GM10847 (cell line): ENCODE results near the gene C20orf173.

Experiments used
- POLR2A ChIP-seq: IDR thresholded peaks from 2 replicates; pipeline ENCODE4 v1.6.1; 2011; ENCODE audit not compliant: insufficient read length; ENCODE audit errors: extremely low read depth

C20orf173 gene, protein sequence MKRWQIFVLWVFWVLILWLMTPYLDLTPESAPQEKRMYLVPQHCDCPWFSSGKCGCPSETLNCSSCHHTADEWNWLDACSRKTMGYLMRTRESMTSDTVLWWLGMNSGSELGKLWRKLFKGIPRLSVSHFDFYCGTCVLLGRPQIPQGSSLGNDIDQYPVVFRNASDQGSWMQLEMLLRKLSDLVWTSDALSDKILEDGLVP

DNA sequence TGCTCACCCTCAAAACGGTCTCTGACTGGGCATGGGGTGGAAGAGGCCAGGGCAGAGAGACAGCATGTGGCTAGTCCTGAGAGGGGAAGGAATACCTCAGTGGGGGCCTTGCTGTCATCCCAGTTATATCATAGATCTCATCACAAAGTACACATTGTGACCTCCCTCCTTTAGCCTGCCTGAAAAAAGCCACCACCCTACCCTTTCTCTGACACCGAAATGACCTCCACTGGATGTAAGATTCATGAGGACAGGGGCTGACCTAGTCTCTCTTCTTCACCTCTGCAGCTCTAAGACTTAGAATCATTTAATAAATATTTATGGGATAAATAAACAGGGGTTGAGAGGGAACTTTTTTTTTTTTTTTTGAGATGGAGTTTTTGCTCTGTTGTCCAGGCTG, at the start of gene C20orf173:
Gene C20orf173 (minus strand): TSS at position 101 of the 400 bp plus-strand sequence. CDS start 279 bp downstream, outside the sequence.
- TF ChIP-seq POLR2A = no peak

DNA sequence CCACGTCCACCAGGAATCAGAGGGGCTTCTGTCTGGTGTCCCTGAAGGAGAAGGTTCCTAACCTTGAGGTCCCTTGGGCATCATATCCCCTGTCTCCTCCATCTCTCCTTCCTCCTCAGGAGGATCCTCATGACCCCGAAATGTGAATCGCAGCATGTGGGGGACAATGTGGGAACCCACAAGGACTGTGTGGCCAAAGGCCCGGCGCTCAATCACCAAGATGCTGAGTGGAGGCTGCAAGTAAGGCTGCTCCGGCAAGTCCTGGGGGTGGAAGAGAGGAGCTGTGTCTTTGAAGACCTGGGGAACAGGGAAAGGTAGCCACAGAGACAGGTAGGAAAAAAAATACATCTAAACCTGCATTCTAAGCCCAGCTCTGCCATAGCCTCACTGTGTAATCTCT, 49.7 kb upstream of the C20orf173 start:
- no peak for TF ChIP-seq POLR2A

DNA sequence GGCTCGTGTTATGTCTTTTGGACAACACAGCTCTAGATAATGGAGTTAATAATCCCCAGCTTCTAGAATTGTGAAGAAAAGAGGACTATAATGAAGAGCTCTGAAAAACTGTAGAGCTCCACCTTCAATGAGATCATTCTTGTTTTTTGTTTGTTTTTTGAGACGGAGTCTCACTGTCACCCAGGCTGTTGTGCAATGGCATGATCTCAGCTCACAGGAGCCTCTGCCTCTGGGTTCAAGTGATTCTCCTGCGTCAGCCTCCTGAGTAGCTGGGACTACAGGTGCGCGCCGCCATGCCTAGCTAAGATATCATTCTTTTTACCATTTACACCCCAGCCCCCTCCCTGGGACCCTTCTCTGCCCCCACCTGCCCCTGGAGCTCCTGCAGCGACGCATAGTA, 49.0 kb upstream of the C20orf173 start:
- TF ChIP-seq POLR2A = no peak

DNA sequence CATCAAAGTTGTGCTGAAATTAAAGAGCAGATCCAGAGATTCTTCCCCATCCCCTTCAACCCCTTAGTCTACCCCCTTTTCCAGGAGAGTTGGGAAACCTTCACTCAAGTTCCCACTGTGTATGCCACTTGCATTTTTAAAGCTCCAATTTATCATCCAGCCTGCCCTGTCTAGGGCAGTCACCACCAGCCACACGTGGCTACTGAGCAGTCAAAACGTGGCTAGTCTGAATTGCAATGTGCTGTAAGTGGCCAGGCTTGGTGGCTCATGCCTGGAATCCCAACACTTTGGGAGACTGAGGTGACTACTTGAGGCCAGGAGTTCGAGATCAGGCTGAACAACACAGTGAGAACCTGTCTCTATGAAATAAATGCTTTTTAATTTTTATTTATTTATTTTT, 47.4 kb upstream of the C20orf173 start:
- no peak for TF ChIP-seq POLR2A

DNA sequence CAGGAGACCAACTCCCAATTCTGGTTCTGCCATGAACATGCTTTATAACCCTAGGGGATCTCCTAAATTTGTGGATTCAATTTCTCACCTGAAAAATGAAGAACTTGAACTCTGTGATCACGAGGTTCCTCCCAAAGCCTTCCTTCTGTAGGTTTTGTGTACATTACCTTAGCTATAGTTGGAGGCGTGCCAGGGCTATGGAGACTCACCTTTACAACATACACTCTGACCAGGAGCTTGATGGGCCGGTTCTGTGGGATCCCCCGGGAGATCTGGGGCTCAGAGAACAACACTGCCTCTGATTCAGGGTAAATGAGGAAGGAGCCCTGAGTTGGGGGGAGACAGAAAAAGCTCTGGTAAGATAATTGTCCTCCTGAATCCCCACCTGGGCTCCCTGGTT, 46.5 kb upstream of the C20orf173 start:
- no peak for TF ChIP-seq POLR2A

DNA sequence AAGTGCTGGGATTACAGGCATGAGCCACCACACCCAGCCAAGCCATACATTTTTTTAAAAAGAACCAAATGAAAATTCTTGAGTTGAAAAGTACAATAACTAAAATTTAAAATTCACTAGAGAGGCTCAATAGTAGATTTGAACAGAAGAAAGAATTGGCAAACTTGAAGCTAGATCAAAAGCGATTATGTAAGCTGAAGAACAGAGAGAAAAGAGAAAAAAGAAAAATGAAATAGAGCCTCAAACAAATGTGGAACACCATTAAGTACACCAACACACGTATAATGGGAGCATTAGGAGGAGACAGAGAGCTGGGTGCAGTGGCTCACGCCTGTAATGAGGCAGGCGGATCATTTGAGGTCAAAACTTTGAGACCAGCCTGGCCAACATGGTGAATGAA, 43.4 kb upstream of the C20orf173 start:
- TF ChIP-seq POLR2A = no peak

DNA sequence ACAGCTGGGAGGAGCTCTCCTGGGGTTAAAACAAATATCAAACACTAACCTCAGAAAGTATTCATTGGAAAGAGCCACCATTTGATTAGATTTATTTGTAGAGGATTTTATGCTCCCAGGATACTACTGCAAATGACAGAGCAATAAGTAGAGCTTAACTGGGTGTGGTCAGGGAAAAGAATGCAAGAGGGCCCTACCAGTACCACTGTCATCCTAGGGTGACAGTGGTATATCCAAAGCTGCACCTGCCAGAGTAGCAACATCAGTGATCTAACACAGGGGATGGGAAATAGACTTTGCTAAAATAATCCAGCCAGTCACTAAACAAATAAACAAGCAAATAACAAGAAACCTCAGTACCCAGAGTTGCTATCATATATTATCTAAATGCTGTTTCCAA, 42.1 kb upstream of the C20orf173 start:
- TF ChIP-seq POLR2A = no peak

DNA sequence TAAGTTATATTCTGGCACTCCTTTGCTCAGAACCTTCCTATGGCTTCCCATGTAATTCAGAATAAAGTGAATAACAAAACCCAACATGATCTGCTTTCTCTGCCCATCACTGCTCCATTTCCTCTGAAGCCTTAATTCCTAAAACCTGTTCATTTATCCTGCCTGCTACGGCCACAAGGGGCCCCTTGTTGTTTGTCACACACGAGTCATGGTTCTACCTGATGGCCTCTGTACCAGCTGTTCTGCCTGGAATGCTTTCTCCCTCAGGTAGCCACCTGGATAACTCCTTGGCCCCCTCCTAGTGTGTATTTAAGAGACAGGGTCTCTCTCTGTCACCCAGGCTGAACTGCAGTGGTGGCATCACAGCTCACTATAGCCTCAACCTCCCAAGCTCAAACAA, 39.2 kb upstream of the C20orf173 start:
- TF ChIP-seq POLR2A = no peak

DNA sequence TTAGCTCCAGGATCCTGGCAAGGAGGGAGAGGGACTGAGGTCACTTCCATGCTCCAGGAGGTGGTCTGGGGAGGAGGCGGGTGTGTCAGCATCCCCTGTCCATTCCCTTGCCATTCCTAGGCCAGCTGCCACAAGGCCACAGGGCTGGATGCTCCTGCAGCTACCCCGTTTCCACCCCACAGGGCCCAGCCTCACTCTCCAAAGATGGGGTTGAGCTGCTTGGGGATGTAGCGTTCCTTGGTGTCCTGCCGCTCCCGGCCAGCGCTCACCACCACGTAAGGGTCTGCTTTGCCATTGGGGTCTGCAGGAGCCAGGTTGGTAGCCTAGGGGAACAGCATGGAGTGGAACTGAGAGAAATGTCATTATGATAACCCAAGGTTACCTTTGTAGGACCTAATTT, 35.5 kb upstream of the C20orf173 start:
- no peak for TF ChIP-seq POLR2A

DNA sequence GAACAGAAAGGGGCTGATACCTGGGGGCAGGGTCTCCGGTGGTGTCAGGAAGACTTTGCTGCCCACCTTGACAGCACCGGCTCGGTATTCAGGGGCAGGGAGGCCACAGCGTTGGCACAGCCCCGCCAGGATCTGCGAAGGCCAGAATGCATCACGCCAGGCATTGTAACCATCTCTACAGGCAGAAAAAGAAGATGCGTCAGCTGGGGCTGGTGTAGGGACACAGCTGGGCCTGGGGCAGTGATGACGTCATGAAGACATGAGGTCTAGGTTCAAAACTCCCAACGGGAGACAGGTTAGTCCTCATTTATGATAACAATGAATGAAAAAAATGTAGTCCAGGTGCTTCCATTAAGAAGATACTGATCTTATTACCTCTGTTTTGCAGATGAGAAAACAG, 34.4 kb upstream of the C20orf173 start:
- no peak for TF ChIP-seq POLR2A

DNA sequence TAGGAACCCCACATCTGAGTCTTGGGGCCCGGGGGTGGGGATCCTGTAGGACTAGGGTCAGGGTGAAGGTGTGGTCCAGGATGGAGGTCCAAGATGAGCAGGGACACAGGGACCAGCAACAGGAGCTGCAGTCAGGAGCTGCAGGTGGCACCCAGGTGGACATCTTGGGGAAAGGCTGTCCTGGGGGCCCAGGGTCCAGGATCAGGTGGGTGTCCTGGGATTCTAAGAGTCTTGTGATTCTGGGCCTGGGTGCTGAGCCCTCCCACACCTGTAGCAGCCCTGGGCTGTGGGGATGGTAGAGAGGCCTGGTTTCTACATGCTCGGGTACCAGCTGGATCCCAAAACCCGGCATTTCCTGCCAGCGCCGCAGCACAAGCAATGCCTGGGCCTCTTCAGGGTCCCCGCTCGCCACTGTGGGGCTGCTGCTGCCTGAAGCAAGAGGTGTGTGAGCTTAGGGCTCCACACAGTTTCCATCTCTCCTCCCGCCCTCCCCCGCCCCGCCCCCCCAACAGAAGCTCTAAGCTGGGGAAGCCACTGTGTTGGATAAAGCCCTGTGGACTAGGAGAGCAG, 33.2 kb upstream of the C20orf173 start:
- no peak for TF ChIP-seq POLR2A

DNA sequence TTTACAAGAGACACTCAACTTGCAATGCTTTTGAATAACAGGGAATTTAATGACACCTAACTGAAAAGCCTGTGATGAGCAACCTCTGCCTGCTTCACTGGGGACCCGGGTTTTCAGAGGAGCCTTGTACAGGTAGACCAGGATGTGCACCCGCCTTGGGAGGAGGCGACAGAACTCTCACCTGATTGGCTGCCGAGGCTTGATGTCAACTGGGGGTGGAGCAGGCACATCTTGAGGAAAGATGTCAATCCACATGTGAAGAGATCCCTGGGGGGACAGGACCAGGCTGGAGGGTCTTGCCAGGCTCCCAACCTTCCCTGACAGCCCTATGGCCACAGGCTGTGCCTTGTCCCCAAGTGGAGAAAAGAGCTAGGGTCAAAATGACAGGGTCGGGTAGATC, 32.2 kb upstream of the C20orf173 start:
- no peak for TF ChIP-seq POLR2A

DNA sequence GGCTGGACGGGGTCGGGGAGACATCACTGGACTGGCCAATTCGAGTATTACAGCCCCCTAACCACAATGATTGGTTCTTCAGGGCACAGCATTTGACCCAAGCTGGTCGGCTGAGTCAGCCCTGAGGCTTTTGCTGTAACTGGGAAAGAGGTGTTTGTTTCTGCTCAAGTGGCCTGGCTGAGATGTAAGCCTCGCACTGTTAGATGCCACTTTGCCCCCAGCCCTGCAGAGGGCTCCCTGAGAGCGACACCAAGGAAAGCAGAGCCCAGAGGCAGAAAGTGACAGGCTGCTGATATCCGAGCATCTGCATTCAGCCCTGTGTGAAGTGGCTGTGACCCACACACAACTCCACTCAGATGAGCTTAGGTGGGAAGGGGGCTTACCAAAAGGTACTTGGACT, 31.8 kb upstream of the C20orf173 start:
- TF ChIP-seq POLR2A = no peak

DNA sequence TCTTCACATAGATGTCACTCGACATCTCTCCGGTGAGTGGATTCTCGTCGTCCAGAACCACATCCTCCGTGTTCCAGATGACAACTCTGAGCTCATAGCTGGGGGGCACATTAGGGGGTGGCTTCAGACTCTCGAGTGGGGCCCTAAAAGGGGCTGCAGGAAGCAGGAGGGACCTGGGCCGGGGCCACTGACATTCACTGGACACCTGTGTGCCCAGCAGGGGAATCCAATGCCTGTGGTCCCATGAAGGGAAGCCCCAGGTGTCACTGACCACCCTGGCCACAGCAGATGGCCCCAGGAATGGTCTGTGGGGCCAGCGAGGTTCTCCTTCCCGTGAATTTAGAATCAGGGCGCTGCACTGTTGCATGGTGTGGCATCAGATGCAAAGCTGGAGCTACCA, 31.1 kb upstream of the C20orf173 start:
- TF ChIP-seq POLR2A = no peak

DNA sequence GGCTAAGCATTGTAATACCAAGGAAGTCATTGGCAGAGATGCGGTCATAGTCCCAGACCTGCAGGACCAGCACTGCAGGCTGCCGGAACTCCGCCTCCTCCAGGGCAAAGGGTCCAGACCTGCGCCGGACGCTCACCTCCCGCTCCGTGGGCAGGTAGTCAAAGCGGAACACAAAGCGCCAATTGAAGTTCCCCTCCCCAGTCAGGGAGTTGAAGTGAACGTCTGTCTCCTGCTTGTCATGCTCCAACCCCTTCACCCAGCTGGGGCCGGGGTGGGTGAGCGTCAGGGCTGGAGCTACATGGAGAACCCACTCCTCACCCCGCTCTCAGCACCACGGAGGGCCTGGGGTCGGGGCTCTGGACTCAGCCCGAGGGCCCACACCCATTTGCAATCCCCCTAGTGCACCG, 30.7 kb upstream of the C20orf173 start:
- no peak for TF ChIP-seq POLR2A

DNA sequence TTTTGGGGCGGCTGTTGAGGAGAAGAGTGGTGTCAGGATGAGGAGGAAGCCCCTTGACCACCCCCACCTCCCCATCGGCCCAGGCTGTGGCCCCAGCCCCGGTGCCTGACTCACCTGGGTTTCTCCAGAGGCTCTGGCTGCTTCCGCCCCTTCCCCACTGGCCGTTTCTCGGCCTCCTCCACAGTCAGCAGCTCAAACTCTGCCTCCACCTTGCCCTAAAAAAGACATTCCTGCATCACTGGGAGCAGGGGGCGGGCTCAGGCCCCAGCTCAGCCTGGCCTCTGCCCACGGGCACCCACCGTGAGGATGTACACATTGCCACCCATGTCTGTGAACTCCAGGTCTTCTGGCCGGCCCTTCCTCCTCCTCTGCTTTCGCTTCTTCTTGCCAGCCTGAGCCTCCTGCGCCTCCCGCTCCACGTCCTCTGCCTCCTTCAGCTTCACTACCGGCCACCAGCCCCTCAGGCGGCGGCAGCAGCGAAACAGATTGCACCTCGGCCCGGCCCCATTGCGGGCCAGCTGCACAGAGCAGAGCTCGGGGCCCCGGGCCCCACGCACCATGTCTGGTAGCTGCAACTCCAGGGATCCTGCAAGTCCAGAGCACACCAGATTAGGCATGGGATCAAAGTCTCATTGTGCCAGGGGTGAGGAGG, 29.7 kb upstream of the C20orf173 start:
- no peak for TF ChIP-seq POLR2A

DNA sequence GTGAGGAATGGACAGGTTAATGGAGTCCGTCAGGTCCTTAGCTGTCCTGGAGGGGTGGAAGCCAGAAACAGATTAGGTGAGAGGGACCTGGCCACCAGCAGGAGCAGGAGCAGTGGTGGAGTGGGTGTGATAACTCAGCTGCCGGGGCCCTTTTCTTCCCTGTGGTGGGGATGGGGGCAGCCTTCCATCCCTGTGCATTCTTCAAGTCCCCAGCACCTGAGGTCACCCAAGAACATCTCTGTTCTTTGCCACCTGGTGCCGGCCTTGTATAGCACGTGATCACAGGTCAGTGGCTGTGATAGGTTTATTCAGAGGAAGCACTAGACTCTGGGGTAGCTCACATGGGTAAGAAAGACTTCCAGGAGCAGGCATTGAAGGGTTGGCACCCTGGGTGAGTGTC, 29.0 kb upstream of the C20orf173 start:
- TF ChIP-seq POLR2A = no peak
